Measurements from ENCODE around the gene NKAIN1.

DNA sequence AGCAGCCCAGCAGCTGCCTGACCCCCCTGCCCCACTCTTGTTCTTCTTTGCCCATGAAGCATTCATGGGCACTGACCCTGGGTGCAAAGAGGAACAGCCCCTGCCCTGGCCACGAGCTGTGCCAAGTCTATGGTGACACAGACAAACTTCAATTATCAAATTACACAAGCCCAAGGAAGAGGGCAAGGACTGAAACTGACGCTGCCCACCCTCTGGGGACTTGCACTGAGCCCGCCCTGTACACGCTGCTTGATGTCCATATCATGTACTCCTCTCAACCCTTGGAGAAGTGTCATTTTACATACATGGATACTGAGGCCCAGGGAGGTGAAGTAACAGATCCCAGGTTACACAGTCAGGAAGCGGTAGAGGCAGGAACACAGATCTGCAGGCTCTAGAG is 32.1 kb downstream of the NKAIN1 start:
- TF ChIP-seq, protein P1, sequence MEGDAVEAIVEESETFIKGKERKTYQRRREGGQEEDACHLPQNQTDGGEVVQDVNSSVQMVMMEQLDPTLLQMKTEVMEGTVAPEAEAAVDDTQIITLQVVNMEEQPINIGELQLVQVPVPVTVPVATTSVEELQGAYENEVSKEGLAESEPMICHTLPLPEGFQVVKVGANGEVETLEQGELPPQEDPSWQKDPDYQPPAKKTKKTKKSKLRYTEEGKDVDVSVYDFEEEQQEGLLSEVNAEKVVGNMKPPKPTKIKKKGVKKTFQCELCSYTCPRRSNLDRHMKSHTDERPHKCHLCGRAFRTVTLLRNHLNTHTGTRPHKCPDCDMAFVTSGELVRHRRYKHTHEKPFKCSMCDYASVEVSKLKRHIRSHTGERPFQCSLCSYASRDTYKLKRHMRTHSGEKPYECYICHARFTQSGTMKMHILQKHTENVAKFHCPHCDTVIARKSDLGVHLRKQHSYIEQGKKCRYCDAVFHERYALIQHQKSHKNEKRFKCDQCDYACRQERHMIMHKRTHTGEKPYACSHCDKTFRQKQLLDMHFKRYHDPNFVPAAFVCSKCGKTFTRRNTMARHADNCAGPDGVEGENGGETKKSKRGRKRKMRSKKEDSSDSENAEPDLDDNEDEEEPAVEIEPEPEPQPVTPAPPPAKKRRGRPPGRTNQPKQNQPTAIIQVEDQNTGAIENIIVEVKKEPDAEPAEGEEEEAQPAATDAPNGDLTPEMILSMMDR (conservative IDR thresholded peaks at IDR 0.05; ENCODE audit: low read depth, low read length) = no peak
- TF ChIP-seq EZH2 (IDR thresholded peaks at IDR 0.05; ENCODE audit: low read length, unreplicated experiment) = no peak
